ENCODE measurements around the gene NEIL3.
"Not testable (repeated sequence)": the region's sequence is repeated elsewhere in the genome, so short reads cannot be mapped to it uniquely, and the experiment has no call there.

Gene NEIL3

GRCh38 chr4:177293208-177294033, 16.3 kb upstream of the NEIL3 start:
- no peak for DNase-seq

GRCh38 chr4:177297785-177298391, 11.8 kb upstream of the NEIL3 start:
- no peak for DNase-seq
- intact Hi-C loops (cut with DNase I): no loop called here

More at GRCh38 chr4:177293208-177294033, 16.3 kb upstream of the NEIL3 start:
- intact Hi-C loops (cut with DNase I): no loop called here

- no peak for DNase-seq
- intact Hi-C loops (cut with DNase I): no loop called here
Observed at GRCh38 chr4:177301126-177301639, 8.5 kb upstream of the NEIL3 start.

- intact Hi-C loops (cut with DNase I): no loop called here
- DNase-seq: no peak
Observed at GRCh38 chr4:177302371-177303100, 7.1 kb upstream of the NEIL3 start.

- DNase-seq: no peak
- intact Hi-C loops (cut with DNase I): no loop called here
Observed at GRCh38 chr4:177304094-177304493, 5.6 kb upstream of the NEIL3 start.

- intact Hi-C loops (cut with DNase I): not testable (repeated sequence)
Observed at GRCh38 chr4:177304864-177305263, 4.8 kb upstream of the NEIL3 start.

GRCh38 chr4:177308125-177308524, 1.5 kb upstream of the NEIL3 start:
- intact Hi-C loops (cut with DNase I): no loop called here
- peak in 3 of 42 donors; percentile 11 to 63 (median 15) for DNase-seq

More at GRCh38 chr4:177304864-177305263, 4.8 kb upstream of the NEIL3 start:
- not testable (repeated sequence) for DNase-seq

- intact Hi-C loops (cut with DNase I): no loop called here
- DNase-seq: no peak
Observed at GRCh38 chr4:177308847-177309521, 690 bp upstream of the NEIL3 start.

GRCh38 chr4:177311589-177311988, 1.9 kb downstream of the NEIL3 start:
- intact Hi-C loops (cut with DNase I): no loop called here
- no peak for DNase-seq

GRCh38 chr4:177313263-177313662, 3.6 kb downstream of the NEIL3 start:
- intact Hi-C loops (cut with DNase I): no loop called here
- DNase-seq: no peak

GRCh38 chr4:177315767-177316464, 6.2 kb downstream of the NEIL3 start:
- DNase-seq: no peak
- intact Hi-C loops (cut with DNase I): no loop called here

GRCh38 chr4:177320721-177321120, 11.0 kb downstream of the NEIL3 start:
- no peak for DNase-seq
- intact Hi-C loops (cut with DNase I): no loop called here

- intact Hi-C loops (cut with DNase I): no loop called here
- no peak for DNase-seq
Observed at GRCh38 chr4:177321647-177322046, 12.0 kb downstream of the NEIL3 start.

GRCh38 chr4:177322266-177322665, 12.6 kb downstream of the NEIL3 start:
- intact Hi-C loops (cut with DNase I): no loop called here

GRCh38 chr4:177322881-177323280, 13.2 kb downstream of the NEIL3 start:
- intact Hi-C loops (cut with DNase I): no loop called here
- no peak for DNase-seq

More at GRCh38 chr4:177322266-177322665, 12.6 kb downstream of the NEIL3 start:
- no peak for DNase-seq

- intact Hi-C loops (cut with DNase I): no loop called here
- no peak for DNase-seq
Observed at GRCh38 chr4:177323416-177323815, 13.7 kb downstream of the NEIL3 start.

GRCh38 chr4:177332119-177332518, 22.4 kb downstream of the NEIL3 start:
- DNase-seq: no peak
- intact Hi-C loops (cut with DNase I): no loop called here

Measured in head of caudate nucleus (tissue), 42 donors.